GM23338 (cell line): Measurements from ENCODE around the gene SEMA7A. TPM values are rescaled to one million over a fixed set of nuclear protein-coding genes. Genes with fewer than 3 reads are reported as not detected.

Experiments
- ATAC-seq: fragments of 200-7000 bp; cut with Tn5 transposase; 3 replicates; pipeline ENCODE4 v1.9.1; 2020
- DNase-seq: peaks from one replicate; pipeline ENCODE4 v3.0.0-alpha.2; 2015; ENCODE audit warnings: low spot score
- H2AFZ ChIP-seq: fragments of 200-600 bp; sonication (generic); 2 replicates; pipeline ENCODE4 v1.8.0; 2016; ENCODE audit warnings: antibody characterized with exemption, mild to moderate bottlenecking, moderate library complexity
- H3F3A ChIP-seq: fragments of 200-600 bp; sonication (generic); replicated peaks from 2 replicates; pipeline ENCODE4 v1.8.0; 2017; ENCODE audit warnings: antibody characterized with exemption, mixed run types, low read depth
- H3K27ac ChIP-seq: fragments of 200-600 bp; sonication (generic); 2 replicates; pipeline ENCODE4 v1.6.1; 2016; ENCODE audit warnings: low read depth
- H3K27me3 ChIP-seq: fragments of 200-600 bp; sonication (generic); 2 replicates; pipeline ENCODE4 v1.8.0; 2016; ENCODE audit warnings: mild to moderate bottlenecking, mixed run types, moderate library complexity; ENCODE audit not compliant: insufficient read depth
- H3K36me3 ChIP-seq: fragments of 200-600 bp; sonication (generic); 2 replicates; pipeline ENCODE4 v1.8.0; 2016; ENCODE audit warnings: mild to moderate bottlenecking; ENCODE audit not compliant: insufficient read depth
- H3K4me1 ChIP-seq: fragments of 200-600 bp; sonication (generic); 2 replicates; pipeline ENCODE4 v1.8.0; 2016; ENCODE audit warnings: mild to moderate bottlenecking, moderate library complexity; ENCODE audit not compliant: insufficient read depth
- H3K4me2 ChIP-seq: fragments of 200-600 bp; sonication (generic); 2 replicates; pipeline ENCODE4 v1.7.1; 2017; ENCODE audit warnings: mixed run types
- H3K4me3 ChIP-seq: fragments of 200-600 bp; sonication (generic); 2 replicates; pipeline ENCODE4 v1.6.1; 2016; ENCODE audit warnings: mixed run types
- H3K79me2 ChIP-seq: fragments of 200-600 bp; sonication (generic); replicated peaks from 2 replicates; pipeline ENCODE4 v1.8.0; 2017; ENCODE audit warnings: mild to moderate bottlenecking; ENCODE audit not compliant: insufficient read depth
- H3K9me2 ChIP-seq: fragments of 200-600 bp; sonication (generic); 2 replicates; pipeline ENCODE4 v1.8.0; 2017; ENCODE audit not compliant: insufficient read depth
- H4K20me1 ChIP-seq: fragments of 200-600 bp; sonication (generic); replicated peaks from 2 replicates; pipeline ENCODE4 v1.8.0; 2017; ENCODE audit warnings: mild to moderate bottlenecking; ENCODE audit not compliant: insufficient read depth
- H3K27ac Mint-ChIP-seq: 2 replicates; pipeline ENCODE4 v1.8.0; 2020; ENCODE audit warnings: inconsistent platforms, mild to moderate bottlenecking, moderate library complexity, mixed read lengths
- H3K27me3 Mint-ChIP-seq: 3 replicates; pipeline ENCODE4 v1.8.0; 2022; ENCODE audit warnings: low read depth, mild to moderate bottlenecking, moderate library complexity, mixed read lengths, inconsistent platforms; ENCODE audit not compliant: insufficient read depth, poor library complexity
- H3K36me3 Mint-ChIP-seq: 3 replicates; pipeline ENCODE4 v1.8.0; 2021; ENCODE audit warnings: low read depth, mild to moderate bottlenecking, inconsistent platforms, moderate library complexity, mixed read lengths
- H3K4me1 Mint-ChIP-seq: 3 replicates; pipeline ENCODE4 v1.8.0; 2020; ENCODE audit warnings: mild to moderate bottlenecking, inconsistent platforms, mixed read lengths
- H3K4me3 Mint-ChIP-seq: 3 replicates; pipeline ENCODE4 v1.8.0; 2021; ENCODE audit warnings: moderate library complexity, mild to moderate bottlenecking, inconsistent platforms, mixed read lengths
- H3K9me3 Mint-ChIP-seq: 3 replicates; pipeline ENCODE4 v1.8.0; 2020; ENCODE audit warnings: moderate library complexity, mild to moderate bottlenecking, inconsistent platforms, mixed read lengths
- CREB1 ChIP-seq: fragments of 250-450 bp; sonication (Bioruptor Pico); IDR thresholded peaks from 2 replicates; pipeline ENCODE4 v1.5.0; 2020; ENCODE audit warnings: low read depth, mild to moderate bottlenecking, moderate library complexity
- CTCF ChIP-seq, 2 experiments: fragments of 200-600 bp in 1 of 2; sonication (generic) in 1 of 2; conservative IDR thresholded peaks; 2 replicates each; pipeline versions ENCODE4 v1.5.1 to v1.6.1; 2016 to 2017; ENCODE audit warnings: antibody characterized with exemption in 2 of 2, low read depth in 2 of 2, mild to moderate bottlenecking in 2 of 2, moderate library complexity in 1 of 2
- EZH2phosphoT487 ChIP-seq: fragments of 200-600 bp; sonication (generic); IDR thresholded peaks from one replicate; pipeline ENCODE4 v1.8.1; 2018; ENCODE audit warnings: antibody characterized with exemption; ENCODE audit not compliant: unreplicated experiment
- JUNB ChIP-seq: IDR thresholded peaks from one replicate; pipeline ENCODE4 v1.6.1; 2016; ENCODE audit warnings: antibody characterized with exemption; ENCODE audit not compliant: unreplicated experiment
- NANOG ChIP-seq: IDR thresholded peaks from 2 replicates; pipeline ENCODE4 v1.6.1; 2016; ENCODE audit warnings: antibody characterized with exemption, borderline replicate concordance
- POLR2AphosphoS5 ChIP-seq: IDR thresholded peaks from 2 replicates; pipeline ENCODE4 v1.6.1; 2016; ENCODE audit warnings: antibody characterized with exemption, low read depth
- STAT1 ChIP-seq: IDR thresholded peaks from one replicate; pipeline ENCODE4 v1.6.1; 2016; ENCODE audit warnings: antibody characterized with exemption; ENCODE audit not compliant: unreplicated experiment
- ZNF114 ChIP-seq: fragments of 250-450 bp; sonication (Bioruptor Pico); IDR thresholded peaks from 2 replicates; pipeline ENCODE4 v1.5.0; 2020; ENCODE audit warnings: mild to moderate bottlenecking, moderate library complexity
- polyA plus RNA-seq: library from polyadenylated mRNA; unstranded; fragments of >200 nt; fragmentation: Nextera tagmentation; extraction: Ambion mirVana; gene quantifications from 2 replicates; pipeline ENCODE4 v1.2.1, GENCODE V29; 2016
- total RNA-seq: library from RNA; depleted of rRNA; stranded (reverse); fragments of >200 nt; shearing (Covaris generic); gene quantifications from 2 replicates; pipeline ENCODE4 v1.2.3, GENCODE V29; 2014
- TF ChIP-seq, protein P1 (sequence below): IDR thresholded peaks from one replicate; pipeline ENCODE4 v1.6.1; 2018; ENCODE audit warnings: antibody characterized with exemption; ENCODE audit not compliant: unreplicated experiment
- TF ChIP-seq, protein P2 (sequence below): IDR thresholded peaks from 2 replicates; pipeline ENCODE4 v1.6.1; 2016; ENCODE audit warnings: antibody characterized with exemption

Gene SEMA7A
- total and polyA plus RNA-seq, 2 experiments from 2014 or later: 2.0 to 14.1 TPM

GRCh38 chr15:74438721-74439316, 5.1 kb upstream of the SEMA7A start:
- Histone ChIP-seq H3F3A (no peaks in the 10 kb centered on the region), H3K36me3 (no peaks in the 10 kb centered on the region), H3K4me1 (peaks cover 10% of the 10 kb centered on the region), H3K27me3 (no peaks in the 10 kb centered on the region), H3K79me2 (no peaks in the 10 kb centered on the region), H3K4me2 (no peak overlapping the region), H3K9me2 (no peaks in the 10 kb centered on the region), H3K27ac (no peak overlapping the region), H4K20me1 (no peaks in the 10 kb centered on the region), H2AFZ (no peak overlapping the region), H3K4me3 (no peak overlapping the region)
- Mint-ChIP-seq H3K27ac (no peak overlapping the region), H3K27me3 (peaks cover 12% of the 10 kb centered on the region), H3K4me1 (peaks cover 23% of the 10 kb centered on the region), H3K9me3 (no peaks in the 10 kb centered on the region), H3K4me3 (no peak overlapping the region), H3K36me3 (no peaks in the 10 kb centered on the region)
- ATAC-seq (peak; percentile 68), DNase-seq (peak; percentile 87)
- no peak for TF ChIP-seq CREB1
- no peak for TF ChIP-seq NANOG
- TF ChIP-seq JUNB: no peak
- TF ChIP-seq, protein P1, sequence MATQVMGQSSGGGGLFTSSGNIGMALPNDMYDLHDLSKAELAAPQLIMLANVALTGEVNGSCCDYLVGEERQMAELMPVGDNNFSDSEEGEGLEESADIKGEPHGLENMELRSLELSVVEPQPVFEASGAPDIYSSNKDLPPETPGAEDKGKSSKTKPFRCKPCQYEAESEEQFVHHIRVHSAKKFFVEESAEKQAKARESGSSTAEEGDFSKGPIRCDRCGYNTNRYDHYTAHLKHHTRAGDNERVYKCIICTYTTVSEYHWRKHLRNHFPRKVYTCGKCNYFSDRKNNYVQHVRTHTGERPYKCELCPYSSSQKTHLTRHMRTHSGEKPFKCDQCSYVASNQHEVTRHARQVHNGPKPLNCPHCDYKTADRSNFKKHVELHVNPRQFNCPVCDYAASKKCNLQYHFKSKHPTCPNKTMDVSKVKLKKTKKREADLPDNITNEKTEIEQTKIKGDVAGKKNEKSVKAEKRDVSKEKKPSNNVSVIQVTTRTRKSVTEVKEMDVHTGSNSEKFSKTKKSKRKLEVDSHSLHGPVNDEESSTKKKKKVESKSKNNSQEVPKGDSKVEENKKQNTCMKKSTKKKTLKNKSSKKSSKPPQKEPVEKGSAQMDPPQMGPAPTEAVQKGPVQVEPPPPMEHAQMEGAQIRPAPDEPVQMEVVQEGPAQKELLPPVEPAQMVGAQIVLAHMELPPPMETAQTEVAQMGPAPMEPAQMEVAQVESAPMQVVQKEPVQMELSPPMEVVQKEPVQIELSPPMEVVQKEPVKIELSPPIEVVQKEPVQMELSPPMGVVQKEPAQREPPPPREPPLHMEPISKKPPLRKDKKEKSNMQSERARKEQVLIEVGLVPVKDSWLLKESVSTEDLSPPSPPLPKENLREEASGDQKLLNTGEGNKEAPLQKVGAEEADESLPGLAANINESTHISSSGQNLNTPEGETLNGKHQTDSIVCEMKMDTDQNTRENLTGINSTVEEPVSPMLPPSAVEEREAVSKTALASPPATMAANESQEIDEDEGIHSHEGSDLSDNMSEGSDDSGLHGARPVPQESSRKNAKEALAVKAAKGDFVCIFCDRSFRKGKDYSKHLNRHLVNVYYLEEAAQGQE: no peak
- TF ChIP-seq CTCF (conservative IDR thresholded peaks at IDR 0.05; ENCODE audit: low read depth in 2 of 2): peak; percentile 90 to 99

- peaks cover 12% of the 10 kb centered on the region for H3K27me3 Mint-ChIP-seq
- no peak for DNase-seq
- no peaks in the 10 kb centered on the region for H3K9me3 Mint-ChIP-seq
- H4K20me1 ChIP-seq: no peaks in the 10 kb centered on the region
- no peaks in the 10 kb centered on the region for H3K36me3 Mint-ChIP-seq
- H3K4me3 Mint-ChIP-seq: no peak overlapping the region
- no peak overlapping the region for H2AFZ ChIP-seq
- peaks cover 22% of the 10 kb centered on the region for H3K4me1 Mint-ChIP-seq
- no peak overlapping the region for H3K27ac Mint-ChIP-seq
- no peaks in the 10 kb centered on the region for H3F3A ChIP-seq
- ATAC-seq: no peak
- H3K27me3 ChIP-seq: no peaks in the 10 kb centered on the region
- no peaks in the 10 kb centered on the region for H3K36me3 ChIP-seq
- no peak overlapping the region for H3K4me3 ChIP-seq
- peaks cover 10% of the 10 kb centered on the region for H3K4me1 ChIP-seq
- no peak overlapping the region for H3K27ac ChIP-seq
- no peaks in the 10 kb centered on the region for H3K9me2 ChIP-seq
- no peak overlapping the region for H3K4me2 ChIP-seq
- no peaks in the 10 kb centered on the region for H3K79me2 ChIP-seq
- TF ChIP-seq CREB1 (no peak), STAT1 (no peak), EZH2phosphoT487 (no peak), JUNB (no peak), ZNF114 (CRISPR knock-in tag) (no peak), POLR2AphosphoS5 (no peak)
- TF ChIP-seq, protein P2, sequence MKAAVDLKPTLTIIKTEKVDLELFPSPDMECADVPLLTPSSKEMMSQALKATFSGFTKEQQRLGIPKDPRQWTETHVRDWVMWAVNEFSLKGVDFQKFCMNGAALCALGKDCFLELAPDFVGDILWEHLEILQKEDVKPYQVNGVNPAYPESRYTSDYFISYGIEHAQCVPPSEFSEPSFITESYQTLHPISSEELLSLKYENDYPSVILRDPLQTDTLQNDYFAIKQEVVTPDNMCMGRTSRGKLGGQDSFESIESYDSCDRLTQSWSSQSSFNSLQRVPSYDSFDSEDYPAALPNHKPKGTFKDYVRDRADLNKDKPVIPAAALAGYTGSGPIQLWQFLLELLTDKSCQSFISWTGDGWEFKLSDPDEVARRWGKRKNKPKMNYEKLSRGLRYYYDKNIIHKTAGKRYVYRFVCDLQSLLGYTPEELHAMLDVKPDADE: no peak
- TF ChIP-seq, protein P1: no peak
Measured at GRCh38 chr15:74438206-74438605, 4.4 kb upstream of the SEMA7A start.
